C1 segment of cervical spinal cord (tissue), 14 donors: Measurements from ENCODE around the gene COPS8.

Source experiments
- DNase-seq, 14 donors: peaks; one replicate each; lab custom pipeline; 2025; lab: John Stamatoyannopoulos, UW

The COPS8 gene

DNA sequence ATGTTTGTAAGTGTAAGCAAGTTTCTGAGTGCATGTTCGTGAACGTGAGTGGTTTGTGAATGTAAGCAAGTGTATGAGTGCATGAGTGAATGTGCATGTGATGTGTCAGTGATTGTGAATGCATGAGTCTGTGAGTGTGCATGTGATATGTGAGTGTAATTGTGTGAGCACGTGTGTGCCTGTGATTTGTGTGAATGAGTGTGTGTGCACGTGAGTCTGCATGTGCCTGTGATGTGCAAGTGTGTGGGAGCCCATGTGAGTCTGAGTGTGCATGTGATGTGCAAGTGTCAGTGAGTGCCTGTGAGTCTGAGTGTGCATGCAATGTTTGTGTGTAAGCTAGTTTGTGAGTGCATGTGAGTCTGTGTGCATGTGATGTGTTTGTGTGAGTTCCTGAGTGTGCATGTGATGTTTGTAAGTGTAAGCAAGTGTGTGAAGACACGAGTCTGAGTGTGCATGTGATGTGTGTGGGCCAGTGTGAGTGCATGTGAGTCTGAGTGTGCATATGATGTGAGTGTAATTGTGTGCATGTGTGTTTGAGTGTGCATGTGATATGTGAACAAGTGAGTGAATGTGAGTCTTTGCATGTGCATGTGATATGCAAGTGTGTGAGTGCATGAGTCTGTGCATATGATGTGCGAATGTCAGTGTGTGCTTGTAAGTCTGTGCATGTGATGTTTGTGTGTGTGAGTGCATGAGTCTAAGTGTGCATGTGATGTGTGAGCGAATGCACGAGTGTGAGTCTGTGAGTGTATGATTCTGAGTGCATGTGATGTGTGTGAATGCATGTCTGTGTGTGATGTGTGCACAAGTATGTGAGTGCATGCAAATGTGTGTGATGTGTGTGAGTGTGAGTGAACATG, 45.1 kb downstream of the COPS8 start:
- DNase-seq = no peak

DNA sequence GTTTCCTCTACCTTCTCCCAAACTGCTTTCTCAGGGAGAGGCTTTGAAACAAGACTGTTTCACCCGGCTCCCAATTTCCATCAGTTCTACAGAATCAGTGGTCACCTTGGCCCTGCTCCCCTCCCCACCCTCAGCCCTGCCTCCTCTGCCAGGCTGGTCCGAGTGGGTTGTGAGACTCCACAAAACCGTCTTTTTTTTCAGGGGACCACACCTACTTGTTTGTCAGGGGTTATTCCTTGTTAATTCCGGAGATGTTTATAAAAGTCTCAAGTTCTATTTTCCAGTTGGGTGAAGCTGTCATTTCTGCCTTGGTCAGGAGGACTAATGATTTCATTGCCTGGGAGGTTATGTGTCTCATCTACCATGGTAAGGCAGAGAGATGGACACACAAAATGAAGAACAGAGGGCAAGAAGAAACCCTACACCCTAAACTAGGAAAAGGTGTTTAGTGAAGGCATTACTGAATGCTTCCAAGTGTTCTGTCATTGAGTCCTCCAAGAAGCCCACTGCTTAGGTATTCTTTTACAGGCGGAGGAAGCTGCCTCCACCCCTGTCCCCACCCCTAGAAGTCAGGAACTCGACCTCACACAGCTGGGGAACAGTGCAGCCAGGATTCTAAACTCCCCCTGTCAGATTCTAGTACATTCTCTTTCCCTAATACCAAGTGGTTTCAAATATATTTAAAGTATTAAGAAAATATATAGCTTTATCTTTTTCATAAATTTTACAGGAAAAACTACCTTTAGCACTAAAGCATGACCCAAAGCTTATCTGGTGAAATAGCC, 46.3 kb downstream of the COPS8 start:
- DNase-seq = no peak

DNA sequence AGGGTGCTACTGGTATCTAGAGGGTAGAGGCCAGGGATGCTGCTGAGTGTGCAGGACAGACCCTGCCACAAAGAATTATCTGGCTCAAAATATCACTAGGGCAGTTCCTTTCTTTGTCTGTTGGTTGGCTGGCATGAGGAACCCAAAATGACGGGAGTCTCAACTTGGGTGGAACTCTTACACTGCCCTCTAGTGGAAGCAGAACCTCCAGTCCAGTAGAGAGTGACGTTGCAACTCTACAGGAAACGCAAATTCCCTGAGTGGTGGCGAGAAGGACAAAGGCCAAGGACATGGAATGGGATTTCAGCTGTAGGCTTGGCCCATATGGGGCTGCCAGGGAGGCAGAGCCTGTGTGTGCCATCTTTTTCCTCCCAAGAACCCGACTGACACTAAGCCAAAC, 47.1 kb downstream of the COPS8 start:
- DNase-seq = no peak

DNA sequence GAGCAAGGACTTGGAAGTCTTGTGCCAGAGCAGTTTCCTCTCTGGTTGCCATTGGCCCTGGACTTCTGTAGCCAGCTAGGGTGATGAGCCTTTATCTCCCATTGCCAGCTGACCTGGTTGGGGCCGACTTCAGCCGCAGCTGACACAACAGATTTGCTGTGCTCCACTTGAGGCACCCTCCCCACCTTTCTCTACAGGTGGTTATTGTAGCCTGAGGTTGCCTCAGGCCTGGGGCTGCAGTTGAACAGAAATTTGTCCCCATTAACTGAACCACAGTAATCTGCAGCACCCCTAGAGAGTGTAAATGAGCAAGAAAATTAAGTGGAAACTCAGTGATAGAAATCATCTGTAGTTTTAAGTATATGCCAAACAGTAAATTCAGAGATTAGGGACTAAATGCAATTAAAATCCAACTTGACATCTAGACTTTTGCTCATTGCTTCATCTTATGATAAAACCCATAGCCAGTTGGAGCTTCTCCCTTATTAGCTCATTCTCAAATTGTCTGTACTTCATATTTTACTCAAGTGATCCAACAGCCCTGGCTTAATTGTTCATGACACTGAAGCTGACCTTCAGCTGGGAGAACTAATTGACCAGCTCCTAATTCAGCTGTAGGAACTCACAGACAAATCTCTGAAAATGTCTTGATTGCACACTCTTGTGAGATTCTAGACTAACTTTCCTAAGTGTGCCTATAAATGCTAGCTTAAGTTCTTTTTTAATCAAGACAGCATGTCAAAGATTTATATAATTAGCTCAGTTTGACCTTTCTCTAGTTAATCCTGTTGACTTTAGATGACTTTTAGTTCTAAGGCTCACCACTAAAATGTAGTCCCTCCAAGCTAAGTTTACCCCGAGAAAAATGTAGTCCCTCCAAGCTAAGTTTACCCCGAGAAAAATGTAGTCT, 48.9 kb downstream of the COPS8 start:
- no peak for DNase-seq

DNA sequence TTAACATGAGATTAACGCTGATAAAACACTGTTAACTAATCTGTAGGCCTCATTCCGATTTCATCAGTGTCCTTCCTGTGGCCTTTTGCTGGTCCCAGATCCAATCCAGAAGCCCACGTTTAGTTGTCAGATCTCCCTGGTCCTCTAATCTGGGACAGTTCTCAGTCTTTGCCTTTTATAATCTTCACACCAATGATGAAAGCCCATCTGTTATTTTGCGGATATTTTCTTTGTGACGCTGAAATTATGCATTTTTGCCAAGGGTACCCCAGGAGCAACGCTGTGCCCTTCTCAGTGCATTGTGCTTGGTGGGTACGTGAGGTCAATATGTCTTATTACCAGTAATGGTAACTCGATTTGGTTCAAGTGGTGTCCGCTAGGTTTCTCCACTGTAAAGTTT, 51.1 kb downstream of the COPS8 start:
- no peak for DNase-seq

DNA sequence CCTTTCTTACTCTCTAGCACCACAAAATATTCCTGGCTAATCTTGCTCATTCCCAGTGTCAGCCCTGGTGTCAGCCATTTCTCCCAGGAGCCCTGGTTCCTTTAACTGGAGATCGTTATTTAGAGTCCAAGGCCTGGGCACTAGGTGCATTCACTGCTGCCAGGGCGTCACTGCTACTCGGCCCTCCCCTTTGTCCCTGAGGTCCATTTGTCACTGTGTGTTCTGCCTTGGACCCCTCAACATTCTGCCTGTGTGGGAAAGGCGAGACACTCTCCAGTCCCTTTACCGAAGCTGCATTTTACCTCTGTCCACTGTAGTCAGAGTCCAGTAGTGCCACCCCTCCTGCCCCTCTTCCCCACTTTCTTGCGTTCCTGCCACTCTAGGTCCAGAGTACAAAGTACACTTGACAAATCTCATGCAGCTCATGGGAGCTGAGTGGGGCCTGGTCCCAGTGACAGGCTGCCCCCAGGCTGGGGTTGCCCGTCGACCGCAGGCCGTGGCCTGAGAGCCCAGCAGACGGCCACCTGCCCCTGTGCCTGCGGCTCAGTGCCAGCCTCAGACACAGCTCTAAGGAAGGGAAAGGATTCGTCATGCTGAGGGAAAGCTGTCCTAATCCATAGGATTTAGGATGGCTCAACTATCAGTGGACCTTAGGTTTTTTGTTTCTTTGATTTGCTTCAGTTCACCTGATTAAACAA, 52.1 kb downstream of the COPS8 start:
- DNase-seq = no peak

DNA sequence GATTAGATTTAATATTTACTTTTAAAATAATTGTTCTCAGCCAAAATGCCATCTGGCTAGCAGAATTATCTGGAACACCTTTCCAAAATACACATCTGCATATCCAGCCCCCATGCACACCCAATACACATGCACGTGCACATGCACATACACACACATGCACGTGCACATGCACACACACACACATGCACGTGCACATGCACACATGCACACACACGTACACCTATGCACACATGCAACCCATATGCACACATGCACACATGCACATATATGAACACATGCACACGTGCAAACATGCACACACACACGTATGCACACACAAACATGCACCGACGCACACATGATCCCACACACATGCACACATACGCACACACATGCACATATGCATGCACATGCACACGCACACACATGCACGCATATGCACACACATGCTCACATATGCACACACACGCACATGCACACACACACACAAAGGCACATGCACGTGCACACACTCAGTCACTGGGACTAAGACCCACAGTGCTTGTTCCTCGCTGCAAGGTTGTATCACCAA, 53.5 kb downstream of the COPS8 start:
- DNase-seq = no peak

DNA sequence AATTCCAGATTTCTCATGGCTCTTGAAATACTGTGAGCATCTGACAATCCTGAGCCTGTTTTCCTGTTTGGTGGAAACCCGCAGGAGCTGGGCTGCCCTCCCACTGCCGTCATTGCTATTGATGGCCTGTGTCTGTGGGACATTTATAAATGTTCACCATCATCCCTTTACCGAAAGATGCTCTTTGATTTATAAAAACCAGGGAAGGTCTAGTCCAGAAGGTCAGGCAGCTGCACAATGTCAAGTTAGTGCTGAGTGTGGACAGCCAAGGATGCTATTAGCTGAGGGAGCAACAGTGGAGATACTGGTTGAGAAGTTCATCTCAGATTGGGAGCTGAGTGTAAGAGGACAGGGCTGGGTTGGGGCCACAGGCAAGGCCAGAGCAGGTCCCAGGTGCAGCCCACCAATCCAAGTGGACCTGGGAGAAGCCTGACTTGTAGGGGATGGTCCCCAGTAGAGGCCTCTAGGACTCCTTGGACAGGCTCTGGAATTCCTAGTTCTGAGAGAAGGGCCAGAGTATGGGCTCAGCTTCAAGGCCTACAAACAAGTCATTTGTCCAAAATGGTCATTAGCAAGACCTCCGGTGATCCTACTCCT, 55.1 kb downstream of the COPS8 start:
- DNase-seq = no peak

DNA sequence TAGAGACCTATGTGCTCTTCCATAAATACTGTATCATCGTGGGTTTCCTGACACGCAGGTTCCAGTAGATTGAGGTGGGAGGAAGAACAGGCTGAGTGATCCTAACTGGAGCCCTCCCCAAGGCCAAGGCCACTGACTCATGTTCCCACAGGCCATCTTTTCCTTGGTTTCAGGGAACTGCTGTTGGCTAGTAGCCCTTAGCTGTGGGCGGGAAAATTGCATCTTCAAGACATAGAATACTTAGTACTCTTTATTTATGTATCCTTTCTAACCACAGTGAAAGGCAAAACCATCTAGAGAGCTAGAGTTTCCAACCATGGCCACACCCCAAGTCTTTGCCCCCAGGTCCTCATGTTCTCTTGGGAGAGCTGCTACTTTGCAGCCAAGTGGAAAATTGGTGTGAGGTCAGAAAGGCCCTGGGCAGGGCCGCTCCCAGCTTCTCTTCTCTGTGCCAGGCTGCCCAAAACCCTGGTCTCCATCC, 55.9 kb downstream of the COPS8 start:
- DNase-seq = no peak

DNA sequence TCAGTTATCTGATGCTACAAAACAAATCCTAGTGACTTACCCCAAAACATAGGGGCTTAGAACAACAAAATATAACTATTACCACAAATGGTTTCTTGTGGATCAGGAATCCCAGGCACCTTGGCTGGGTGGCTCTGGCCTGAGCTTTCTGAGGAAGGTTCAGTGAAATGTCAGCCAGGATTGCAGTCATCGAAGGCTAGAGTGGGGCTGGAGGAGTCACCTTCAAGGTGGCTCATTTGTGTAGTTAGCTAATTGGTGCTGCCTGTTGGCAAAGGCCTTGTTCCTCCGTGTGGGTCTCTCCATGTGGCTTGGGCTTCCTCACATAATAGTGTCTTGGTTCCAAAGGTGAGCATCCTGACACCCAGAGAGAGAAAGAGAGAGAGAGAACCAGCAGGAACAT, 57.4 kb downstream of the COPS8 start:
- no peak for DNase-seq

DNA sequence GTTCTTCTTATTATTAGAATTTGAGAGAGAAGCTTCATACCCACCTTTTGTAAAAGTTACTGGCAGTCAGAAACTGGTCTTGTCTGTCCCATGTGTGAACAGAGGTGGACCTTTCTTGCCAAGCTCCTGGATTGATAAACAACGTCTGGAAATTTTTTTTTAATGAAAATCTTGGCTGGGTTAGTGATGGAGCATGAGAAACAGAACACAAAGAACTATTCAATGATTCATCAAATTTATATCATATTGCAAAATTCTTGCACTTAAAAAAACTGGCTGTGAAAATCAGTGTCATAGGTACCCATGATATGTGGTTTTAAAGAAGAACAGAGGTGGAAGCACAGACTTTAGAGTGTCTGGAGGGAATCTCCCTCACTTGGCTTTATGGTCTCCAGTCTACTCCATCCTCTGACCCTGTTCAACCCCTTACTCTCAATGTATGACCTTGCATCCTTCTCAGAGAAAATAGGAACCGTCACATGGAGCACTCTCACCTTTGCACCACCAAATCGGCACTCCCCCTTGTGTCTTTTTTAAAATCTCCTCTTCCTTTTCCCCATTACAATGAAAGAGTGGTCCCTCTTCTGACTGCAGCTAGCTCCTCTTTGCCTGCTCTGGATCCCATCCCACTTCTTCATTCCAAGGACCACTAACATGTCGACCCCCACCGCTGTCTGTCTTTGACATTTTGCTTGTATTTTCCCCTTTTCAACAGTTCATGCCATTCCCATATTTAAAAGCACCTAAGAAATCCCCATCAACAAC, 58.2 kb downstream of the COPS8 start:
- no peak for DNase-seq

DNA sequence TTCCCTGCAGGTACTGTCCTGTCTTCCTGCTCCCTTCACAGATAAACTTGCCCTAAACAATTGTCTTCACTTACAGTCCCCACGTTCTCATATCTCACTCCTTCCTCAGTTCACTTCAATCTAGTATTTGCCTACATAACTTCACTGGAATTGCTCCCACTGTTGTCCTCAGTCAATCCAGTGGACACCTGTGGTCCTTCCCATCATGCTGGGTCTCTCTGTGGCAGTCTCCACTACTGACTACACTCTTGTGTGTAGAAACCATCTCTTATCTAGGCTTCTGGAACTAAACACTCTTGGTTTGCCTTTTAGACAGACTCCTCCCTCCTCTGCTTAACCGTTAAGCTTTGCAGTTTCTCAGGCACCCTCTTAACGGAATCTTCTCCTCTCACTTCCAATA, 58.8 kb downstream of the COPS8 start:
- no peak for DNase-seq

DNA sequence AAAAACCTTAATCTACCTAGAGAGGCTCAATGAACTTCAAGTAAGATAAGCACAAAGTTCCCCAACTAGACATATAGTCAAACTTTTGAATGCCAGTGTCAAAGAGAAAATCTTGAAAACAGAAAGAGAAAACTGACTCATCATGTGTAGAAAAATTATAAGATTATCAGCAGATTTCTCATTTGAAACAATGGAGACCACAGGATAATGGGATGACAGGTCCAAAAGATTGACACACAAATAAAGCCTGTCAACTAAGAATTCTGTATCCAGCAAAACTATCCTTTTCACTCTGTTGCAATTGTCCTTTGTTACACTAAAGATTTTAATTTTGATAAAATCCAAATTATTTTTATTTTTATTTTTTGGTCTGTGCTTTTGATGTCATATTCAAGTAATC, 61.6 kb downstream of the COPS8 start:
- DNase-seq = no peak

DNA sequence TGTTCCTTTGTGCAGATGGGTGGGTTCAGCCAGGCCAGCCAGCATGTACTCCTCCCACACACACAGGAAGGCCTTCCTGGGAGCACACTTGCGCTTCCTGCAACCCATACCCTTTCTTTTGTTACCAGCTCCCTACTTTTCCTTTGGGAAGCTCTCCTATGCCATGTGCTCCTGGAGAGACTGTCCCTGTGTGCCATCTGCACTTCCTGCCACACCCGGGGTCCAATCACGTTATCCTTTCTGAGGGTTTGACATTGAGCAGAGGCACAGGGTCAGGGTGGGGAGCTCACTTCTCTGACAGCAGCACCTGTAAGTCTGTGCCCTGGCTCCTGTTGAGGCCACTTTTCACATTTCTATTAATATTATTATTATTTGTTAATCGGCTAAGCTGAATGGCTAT, 62.9 kb downstream of the COPS8 start:
- no peak for DNase-seq

DNA sequence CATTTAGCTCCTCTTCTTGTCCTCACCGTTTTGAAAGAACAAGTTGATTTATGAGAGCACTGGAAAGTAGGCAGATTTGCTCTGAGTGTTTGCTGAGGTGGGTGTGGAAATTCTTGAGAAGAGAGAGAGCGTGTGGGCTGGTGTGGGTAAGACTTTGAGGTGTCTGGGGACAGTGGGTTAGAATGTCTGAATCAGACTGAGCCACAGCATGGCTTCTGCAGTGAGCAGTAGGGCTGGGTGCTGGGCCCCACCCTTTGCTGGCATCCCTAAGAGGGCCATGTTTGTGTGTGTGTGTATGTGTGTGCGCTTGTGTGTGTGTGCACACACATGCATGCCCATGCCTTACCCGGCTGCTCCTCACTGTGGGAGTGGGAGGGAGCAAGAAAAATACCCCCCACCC, 63.7 kb downstream of the COPS8 start:
- no peak for DNase-seq
